GM19372 (cell line): ENCODE measurements around the gene MYRIP.

Source experiments
- ATAC-seq: cut with Tn5 transposase; IDR thresholded peaks from one replicate; pipeline ENCODE4 v1.9.1; 2021; ENCODE audit warnings: mild to moderate bottlenecking, low read depth, moderate library complexity; ENCODE audit not compliant: unreplicated experiment

MYRIP gene

DNA sequence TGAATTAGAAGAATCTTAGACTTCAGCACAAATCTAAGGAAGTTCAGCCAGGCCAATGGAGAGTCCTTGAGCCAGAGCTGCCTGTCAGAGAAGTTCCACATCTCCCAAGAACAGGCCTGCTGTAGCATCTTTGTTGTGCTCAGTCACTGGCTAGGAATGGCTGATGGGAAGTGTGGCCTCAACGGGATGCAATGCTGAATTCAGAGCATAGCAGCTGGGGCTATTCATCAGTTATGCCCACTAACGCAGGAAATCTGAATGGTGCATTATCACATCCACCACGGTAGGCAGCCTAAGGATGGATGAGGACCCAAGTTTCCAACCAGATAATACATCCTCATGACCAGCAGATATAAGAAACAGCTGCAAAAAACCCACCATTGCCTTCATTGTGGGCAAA, 496.9 kb downstream of the MYRIP start:
- ATAC-seq, result no peak

DNA sequence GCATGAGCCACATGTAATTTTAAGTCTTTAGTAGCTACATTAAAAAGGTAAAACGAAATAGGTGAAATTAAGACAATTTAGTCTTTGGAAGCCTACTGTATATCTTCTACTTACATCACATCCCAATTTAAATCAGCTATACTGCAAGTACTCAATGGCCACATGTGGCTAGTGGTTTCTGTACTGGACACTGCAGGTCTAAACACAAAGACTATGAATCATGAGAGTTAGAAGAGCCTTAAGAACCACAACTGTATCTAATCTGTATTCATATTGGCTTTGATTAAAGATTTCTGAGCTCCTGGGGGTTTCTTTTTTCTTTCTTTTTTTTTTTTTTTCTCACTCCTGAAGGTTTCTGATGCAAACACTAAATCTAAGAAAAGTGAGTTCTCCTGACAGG, 497.8 kb downstream of the MYRIP start:
- ATAC-seq, result no peak

DNA sequence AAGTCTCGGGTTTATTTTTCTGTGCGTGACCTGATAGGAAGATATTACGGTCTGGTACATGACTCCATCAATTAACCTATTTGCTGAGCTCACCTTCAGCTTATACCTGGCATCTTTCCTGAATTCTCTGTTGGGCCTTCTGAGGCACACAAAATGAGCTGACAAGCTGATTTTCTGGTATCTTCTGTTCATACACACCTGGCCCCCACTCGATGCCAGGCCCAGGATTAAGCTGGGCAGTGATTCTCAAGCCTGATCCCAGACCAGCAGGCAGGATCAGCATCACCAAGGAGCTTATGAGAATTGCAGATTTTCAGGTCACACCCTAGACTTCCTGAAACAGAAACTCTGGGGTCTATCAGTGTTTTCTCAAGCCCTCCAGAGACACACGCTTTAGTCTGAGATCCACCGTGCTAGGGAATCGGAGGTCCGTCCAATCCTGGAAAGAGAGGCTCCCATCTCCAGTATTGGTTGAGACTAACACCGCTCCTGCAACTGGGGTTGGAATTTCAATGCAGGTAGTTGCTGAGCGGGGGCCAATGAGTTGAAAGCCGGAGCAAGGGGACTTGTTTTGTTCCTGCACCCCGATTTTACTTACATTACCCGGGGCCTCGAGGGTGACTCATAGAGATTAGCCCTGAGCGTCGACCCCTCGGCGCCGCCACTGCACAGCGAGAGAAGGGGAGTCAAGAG, 499.5 kb downstream of the MYRIP start:
- no peak for ATAC-seq

DNA sequence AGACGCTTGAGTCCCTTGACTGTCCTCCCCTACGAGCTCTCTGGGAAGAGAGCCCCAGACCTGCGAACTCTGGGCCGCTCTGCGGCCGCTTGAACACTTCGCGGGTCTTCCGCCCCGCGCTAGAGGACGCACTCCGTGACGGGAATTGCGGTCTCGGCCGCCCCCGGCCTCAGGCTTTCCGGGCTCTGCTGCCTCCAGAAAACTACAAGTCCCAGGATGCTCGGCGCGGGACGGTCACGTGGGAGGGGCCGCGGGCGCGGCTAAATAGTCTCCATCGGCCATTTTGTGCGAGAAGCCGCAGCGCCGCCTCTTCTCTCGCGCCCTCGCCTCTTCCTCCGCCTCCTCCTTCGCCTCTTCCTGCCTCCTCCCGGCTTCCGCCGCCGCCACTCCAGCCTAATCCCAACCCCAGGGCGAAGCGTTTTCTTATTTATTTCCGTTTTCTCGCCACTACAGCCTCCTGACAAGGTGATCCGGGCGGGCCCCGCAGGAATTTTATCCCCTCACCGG, 500.1 kb downstream of the MYRIP start, which contains the start of gene EIF1B:
EIF1B (plus strand) TSS at position 290 of the 507 bp plus-strand sequence. CDS start 235 bp downstream, outside the sequence.
- peak; percentile 88 for ATAC-seq
